Measurements from ENCODE around the gene TMEM186. TPM values are rescaled to one million over a fixed set of nuclear protein-coding genes. Genes with fewer than 3 reads are reported as not detected.

Gene TMEM186
- total and polyA plus RNA-seq, 2 of the 4 experiments (the other 2 are of a cell fraction), result 5.7 to 6.8 TPM

GRCh38 chr16:8816967-8817655, 19.7 kb upstream of the TMEM186 start:
- CTCF ChIA-PET, result interaction anchor here (0.8 kb wide), 1 partner anchor 13 kb away, joined by 3 read pairs; no protein-coding TSS in a partner anchor
- no peak for TF ChIP-seq RCOR1 (IDR thresholded peaks at IDR 0.05; ENCODE audit: insufficient replicate concordance, low read length)
- no peak for TF ChIP-seq SMC3 (IDR thresholded peaks at IDR 0.05; ENCODE audit: low read depth, low read length)
- no peak for TF ChIP-seq MAZ (IDR thresholded peaks at IDR 0.05; ENCODE audit: borderline replicate concordance, low read depth, low read length)
- 0 out of 2 replicates have a peak, but pooled peaks have one; percentile 22 for TF ChIP-seq CEBPB (IDR thresholded peaks at IDR 0.05; ENCODE audit: low read depth, low read length)
- TF ChIP-seq ELK1 (IDR thresholded peaks at IDR 0.05; ENCODE audit: borderline replicate concordance, low read depth, low read length), result no peak
- POLR2A ChIA-PET (ENCODE audit: unreplicated experiment), result no interaction called here
- Histone ChIP-seq H3K18ac (ENCODE audit: low read depth, low read length) (no peak overlapping the region), H3K14ac (replicated peaks; ENCODE audit: low read depth, low read length) (no peak overlapping the region), H3K9me1 (ENCODE audit: insufficient read depth, low read length) (peaks cover 9% of the 10 kb centered on the region; the same call in 1 of the 2 replicates), H2BK5ac (ENCODE audit: low read depth, low read length, poor library complexity, severe bottlenecking) (peak overlapping the region; percentile 1), H3K4me2 (ENCODE audit: low read depth, low read length) (no peak overlapping the region), H2BK120ac (ENCODE audit: low read depth, low read length) (no peak overlapping the region), H2AK5ac (ENCODE audit: low read depth, low read length) (no peak overlapping the region), H2BK15ac (ENCODE audit: low read depth, low read length) (no peak overlapping the region), H3K27me3 (ENCODE audit: control insufficient read depth, insufficient read depth, low read length) (no peaks in the 10 kb centered on the region), H3K79me1 (ENCODE audit: low read depth in 1 of 2, low read length in 2 of 2) (peaks cover 36 to 63% of the 10 kb centered on the region in 2 experiments), H3K9ac (ENCODE audit: low read depth, low read length) (no peak overlapping the region), H3K56ac (ENCODE audit: extremely low read depth, insufficient read depth, low read length) (no peak overlapping the region), H4K5ac (ENCODE audit: low read depth, low read length) (no peak overlapping the region), H3K23ac (ENCODE audit: low read depth, low read length) (no peak overlapping the region), H3K4ac (ENCODE audit: low read depth, low read length) (no peak overlapping the region), H3K4me1 (ENCODE audit: control insufficient read depth, insufficient read depth, low read length) (no peaks in the 10 kb centered on the region), H3K36me3 (ENCODE audit: control insufficient read depth, insufficient read depth, low read length) (peaks cover 65% of the 10 kb centered on the region), H3K27ac (ENCODE audit: insufficient read depth, low read length) (no peak overlapping the region), H2BK20ac (ENCODE audit: low read depth, low read length) (no peak overlapping the region), H4K91ac (ENCODE audit: insufficient read depth, low read depth, low read length) (no peak overlapping the region), H4K8ac (ENCODE audit: low read depth in 2 of 2, low read length in 2 of 2) (no peak overlapping the region), H2AK9ac (replicated peaks; ENCODE audit: low read depth, low read length, poor library complexity) (no peak overlapping the region), H3K4me3 (ENCODE audit: insufficient read depth, low read depth, low read length) (no peak overlapping the region), H3K9me3 (ENCODE audit: control insufficient read depth, insufficient read depth, low read length) (no peaks in the 10 kb centered on the region), H2AFZ (replicated peaks; ENCODE audit: low read length, poor library complexity) (no peak overlapping the region), H4K20me1 (ENCODE audit: insufficient read depth, low read length) (peaks cover 18% of the 10 kb centered on the region)
- no TSS peak for BruUV-seq (replicated peaks)
- in situ Hi-C loops (cut with MboI; ENCODE audit: low sequenced_read_pairs) (no loop called here), intact Hi-C loops (cut with micrococcal nuclease) (no loop called here), dilution Hi-C loops (cut with HindIII; ENCODE audit: low sequenced_read_pairs, unreplicated experiment) (no loop called here)
- peak; percentile 35 for DNase-seq
- 83% methylated on average over 3 of the region's 6 CpGs; no CpG with 5 or more reads in 1 of the 2 experiments for WGBS, 2 experiments (ENCODE audit: extremely low coverage in 2 of 2, insufficient read length in 1 of 2)
- peak; percentile 83 for ATAC-seq (ENCODE audit: low read depth)
